C4-2B (cell line): Measurements from ENCODE around the gene FEN1.

Source experiments
- H3K27ac ChIP-seq: fragments of 450-650 bp; 2 replicates; pipeline ENCODE4 v1.5.1; 2017
- ZFX ChIP-seq: fragments of 450-650 bp; IDR thresholded peaks from 2 replicates; pipeline ENCODE4 v1.6.1; 2017
- TF ChIP-seq, protein P1 (sequence below): fragments of 450-650 bp; conservative IDR thresholded peaks from 2 replicates; pipeline ENCODE4 v1.5.1; 2017; ENCODE audit warnings: mild to moderate bottlenecking

FEN1 gene

DNA sequence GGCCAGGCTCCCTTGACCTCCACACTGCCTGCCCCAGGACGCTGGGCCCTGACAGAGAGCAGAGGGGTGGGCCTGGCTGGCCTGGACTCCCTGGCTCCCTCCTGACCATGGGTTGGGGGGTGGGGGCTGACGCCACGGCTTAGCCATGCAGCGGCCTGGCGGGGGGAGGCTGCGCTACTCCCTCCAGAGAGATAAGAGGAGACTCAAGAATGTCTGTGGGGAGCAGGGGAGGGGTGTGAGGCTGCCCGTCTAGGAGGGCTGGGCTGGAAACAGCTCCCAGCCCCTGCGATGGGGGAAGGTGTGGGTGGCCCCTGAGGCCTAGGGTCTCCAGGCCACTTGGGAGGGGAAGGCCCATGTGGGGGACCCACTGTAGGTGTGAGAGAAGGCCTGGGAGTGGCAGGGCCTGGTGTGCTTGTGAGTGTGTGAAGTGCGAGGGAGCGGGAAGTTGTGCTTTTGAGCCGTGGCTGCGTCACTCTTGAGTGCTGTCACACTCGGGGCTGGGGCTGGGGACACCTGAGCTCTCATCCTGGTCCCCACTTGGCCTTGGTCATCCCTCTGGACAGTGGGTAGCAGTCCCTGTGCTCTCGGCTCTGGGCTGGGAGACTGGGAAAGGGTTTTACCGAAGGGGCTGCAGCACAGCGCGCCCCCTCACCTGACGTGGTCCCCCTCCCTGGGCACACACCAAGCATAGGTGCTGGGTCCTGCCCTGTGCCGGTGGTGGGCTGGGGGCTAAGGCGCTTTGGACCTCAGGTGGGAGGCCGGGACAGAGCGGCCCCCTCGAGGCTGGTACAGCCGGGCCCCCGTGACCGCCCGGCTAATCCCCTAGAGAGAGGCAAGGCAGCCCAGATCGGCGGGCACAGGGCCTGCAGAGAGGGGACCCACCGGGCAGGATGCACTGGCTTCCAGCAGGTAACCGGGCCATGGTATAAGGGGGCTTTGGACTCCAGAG lies 37.9 kb upstream of the FEN1 start:
- no peak for TF ChIP-seq ZFX
- TF ChIP-seq, protein P1, sequence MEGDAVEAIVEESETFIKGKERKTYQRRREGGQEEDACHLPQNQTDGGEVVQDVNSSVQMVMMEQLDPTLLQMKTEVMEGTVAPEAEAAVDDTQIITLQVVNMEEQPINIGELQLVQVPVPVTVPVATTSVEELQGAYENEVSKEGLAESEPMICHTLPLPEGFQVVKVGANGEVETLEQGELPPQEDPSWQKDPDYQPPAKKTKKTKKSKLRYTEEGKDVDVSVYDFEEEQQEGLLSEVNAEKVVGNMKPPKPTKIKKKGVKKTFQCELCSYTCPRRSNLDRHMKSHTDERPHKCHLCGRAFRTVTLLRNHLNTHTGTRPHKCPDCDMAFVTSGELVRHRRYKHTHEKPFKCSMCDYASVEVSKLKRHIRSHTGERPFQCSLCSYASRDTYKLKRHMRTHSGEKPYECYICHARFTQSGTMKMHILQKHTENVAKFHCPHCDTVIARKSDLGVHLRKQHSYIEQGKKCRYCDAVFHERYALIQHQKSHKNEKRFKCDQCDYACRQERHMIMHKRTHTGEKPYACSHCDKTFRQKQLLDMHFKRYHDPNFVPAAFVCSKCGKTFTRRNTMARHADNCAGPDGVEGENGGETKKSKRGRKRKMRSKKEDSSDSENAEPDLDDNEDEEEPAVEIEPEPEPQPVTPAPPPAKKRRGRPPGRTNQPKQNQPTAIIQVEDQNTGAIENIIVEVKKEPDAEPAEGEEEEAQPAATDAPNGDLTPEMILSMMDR = no peak
- no peak overlapping the region for H3K27ac ChIP-seq

DNA sequence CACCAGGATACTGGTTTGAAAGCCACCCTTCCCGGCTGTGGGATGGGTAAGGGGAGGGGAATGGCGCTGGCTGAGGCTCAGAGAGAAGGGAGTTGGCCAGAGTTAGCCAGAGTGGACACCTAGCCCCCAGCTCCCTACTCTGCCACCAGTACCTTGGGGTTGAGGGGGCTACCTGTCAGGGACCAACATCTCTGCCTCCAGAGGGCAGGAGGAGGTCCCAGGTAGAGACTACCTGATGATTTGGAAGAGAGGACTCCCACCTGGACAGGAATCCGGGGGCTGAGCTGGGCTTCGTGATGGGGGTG lies 36.6 kb upstream of the FEN1 start:
- H3K27ac ChIP-seq = no peak overlapping the region

DNA sequence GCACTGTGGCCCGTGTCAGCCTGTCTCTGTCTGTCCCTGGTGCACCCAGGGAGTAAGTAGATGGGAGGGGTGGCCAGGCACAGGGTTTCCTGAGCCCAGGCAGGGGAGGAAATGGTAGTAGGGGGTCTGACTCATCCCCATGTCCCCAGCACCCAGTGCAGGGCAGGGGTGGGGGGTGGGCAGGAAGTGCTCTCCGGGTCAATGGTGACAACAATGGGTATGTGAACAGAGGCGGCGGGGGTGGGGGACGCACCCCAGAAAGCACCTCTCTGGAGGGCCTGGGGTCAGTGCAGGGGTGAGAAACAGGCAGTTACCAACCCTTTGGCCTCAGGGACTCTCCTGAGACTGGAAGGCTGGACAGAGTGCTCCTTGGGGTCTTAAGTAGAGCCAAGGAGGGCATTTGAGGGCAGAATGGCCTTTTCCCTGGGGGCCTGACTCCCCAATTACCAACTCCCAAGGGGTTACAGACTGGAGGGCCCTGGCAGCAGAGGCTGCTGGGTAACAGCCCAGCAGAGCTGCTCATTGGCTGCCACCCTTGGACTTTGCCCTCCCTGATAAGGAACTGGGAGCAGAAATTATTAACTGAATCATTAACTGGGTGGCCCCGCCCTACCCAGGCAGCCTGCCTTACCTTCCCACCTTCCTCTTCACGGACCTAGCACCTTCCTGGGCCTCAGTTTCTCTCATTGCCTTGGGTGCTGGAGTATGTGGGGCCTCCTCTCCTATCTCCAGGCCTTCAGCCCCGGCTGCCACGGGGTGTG lies 36.1 kb upstream of the FEN1 start:
- TF ChIP-seq ZFX = no peak
- TF ChIP-seq, protein P1 = no peak
- no peak overlapping the region; the same call in 1 of the 2 replicates for H3K27ac ChIP-seq

More for the DNA sequence above, 36.6 kb upstream of the FEN1 start:
- TF ChIP-seq, protein P1 = no peak
- TF ChIP-seq ZFX = no peak

DNA sequence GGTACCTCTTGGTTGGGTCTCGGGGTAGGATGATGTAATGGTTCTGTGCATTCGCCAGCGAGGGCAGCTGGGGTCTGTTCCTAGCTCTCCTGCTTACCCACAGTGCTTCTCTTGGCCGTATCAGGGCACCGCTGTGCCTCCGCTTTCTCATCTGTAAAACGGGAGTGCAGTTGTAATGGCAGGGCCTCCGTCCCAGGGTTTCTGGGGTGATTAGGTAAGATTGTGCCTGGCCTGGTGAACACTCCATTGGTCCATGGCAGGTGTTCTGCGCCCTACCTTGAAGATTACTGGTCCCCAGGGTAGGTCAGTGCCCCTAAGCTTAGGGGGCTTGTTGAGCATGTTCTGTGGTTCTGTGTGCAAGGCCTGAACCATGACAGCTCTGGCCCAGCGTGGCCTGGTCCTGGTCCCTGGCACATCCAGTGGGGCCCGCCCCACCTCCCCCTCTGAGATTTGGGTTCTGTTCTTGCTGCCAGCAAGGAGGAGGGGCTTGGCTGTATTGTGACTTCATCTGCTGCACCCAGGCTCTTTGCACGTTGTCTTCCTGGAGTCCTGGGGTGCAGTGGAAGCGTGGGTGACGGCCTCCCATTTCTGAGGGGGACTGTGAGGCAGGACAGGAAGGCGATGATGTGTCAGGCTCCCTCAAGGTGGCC lies 35.4 kb upstream of the FEN1 start:
- H3K27ac ChIP-seq = no peak overlapping the region; the same call in 1 of the 2 replicates

DNA sequence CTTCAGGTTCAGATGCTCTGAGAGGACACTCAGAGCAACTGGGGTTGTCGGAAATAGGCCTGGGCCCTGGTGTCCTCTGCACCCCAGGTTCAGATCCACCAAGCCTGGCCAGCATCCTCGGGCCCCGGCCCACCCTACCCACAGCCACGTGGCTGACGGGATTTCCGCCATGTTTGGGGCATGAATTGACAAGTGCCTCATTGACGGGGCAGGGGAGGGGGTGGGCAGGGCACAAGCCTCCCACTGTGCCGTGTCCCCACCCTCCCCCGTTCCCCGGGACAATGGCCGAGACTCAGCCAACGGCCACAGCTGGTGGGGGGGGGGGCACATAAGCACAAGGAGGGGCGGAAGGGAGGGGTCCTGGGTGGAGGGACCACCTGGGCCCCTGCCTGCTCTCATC lies 31.8 kb upstream of the FEN1 start:
- H3K27ac ChIP-seq = no peak overlapping the region
- no peak for TF ChIP-seq ZFX
- TF ChIP-seq, protein P1 = no peak

More for the DNA sequence above, 35.4 kb upstream of the FEN1 start:
- TF ChIP-seq, protein P1 = no peak
- TF ChIP-seq ZFX = no peak

DNA sequence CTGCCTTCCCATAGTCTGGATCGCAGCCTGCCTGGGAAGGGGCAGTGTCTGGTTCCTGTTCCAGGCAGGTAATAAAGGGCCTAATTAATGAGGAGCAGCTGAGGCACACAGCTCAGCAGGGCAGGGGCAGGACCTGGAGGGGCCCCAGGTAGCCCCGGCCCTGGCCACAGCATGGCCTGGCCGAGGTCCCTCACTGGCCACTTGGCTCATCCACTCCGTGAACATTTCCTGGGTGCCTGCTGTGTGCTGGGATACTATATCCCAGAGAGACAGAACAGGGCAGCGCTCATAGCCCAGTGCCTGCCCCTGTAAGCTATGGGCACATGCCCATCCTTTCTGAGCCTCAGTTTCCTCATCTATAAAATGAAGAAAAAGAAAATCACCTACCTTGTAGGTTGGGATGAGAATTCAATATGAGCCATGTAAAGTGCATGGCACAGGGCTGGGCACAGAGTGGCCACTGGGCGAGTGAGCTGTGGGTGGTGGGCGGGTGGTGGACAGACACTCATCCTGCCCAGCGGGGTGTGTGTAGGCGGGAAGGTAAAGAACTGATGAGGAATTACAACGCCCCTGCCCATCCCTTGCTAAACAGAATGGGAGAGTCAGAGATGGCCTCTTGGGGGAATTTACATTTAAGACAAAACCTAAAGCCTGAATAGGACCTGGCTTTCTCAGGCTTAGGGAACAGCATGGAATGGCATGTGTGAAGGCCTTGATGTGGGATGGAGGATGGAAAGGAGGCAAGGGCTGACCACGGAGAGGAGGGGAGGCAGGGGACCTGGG lies 31.1 kb upstream of the FEN1 start:
- TF ChIP-seq, protein P1 = no peak
- TF ChIP-seq ZFX = no peak
- H3K27ac ChIP-seq = no peak overlapping the region
